GM12878 (cell line): ENCODE measurements around the gene DCST1. TPM values are rescaled to one million over a fixed set of nuclear protein-coding genes. Genes with fewer than 3 reads are reported as not detected.

ENCODE experiments used
- CHD1 ChIP-seq: IDR thresholded peaks from 2 replicates; pipeline ENCODE4 v1.6.1; 2012; ENCODE audit warnings: low read depth, low read length, improper control_type of control experiment
- SPI1 ChIP-seq: IDR thresholded peaks from 2 replicates; pipeline ENCODE4 v1.6.1; 2011; ENCODE audit warnings: low read depth, mild to moderate bottlenecking, low read length, moderate library complexity, borderline replicate concordance; ENCODE audit not compliant: insufficient read depth
- polyA plus RNA-seq, 11 experiments: library from polyadenylated mRNA; depleted of rRNA in 4 of 11; unstranded in 6 of 11; stranded (reverse) in 5 of 11; fragments of >200 nt; fragmentation: Nextera tagmentation in 4 of 11; fragmentation: Illumina TruSeq in 1 of 11; extraction: Ambion mirVana in 4 of 11; extraction: Trizol in 1 of 11; gene quantifications; 1 replicate in 1 of 11; 2 replicates in 10 of 11; pipeline versions ENCODE4 v1.2.1 to v1.2.3, GENCODE V29; 2011 to 2016; ENCODE audit warnings: inconsistent platforms in 2 of 11, missing spikeins in 2 of 11, low read depth in 1 of 11
- total RNA-seq, 4 experiments: library from RNA; depleted of rRNA in 3 of 4; stranded (reverse); fragments of >200 nt in 3 of 4; fragmentation: Illumina TruSeq in 1 of 4; extraction: Trizol in 1 of 4; gene quantifications; 2 replicates each; pipeline versions ENCODE4 v1.2.1 to v1.2.3, GENCODE V29; 2013 to 2021
- TF ChIP-seq, protein P1 (sequence below): fragments of 450-650 bp; formaldehyde crosslinking; IDR thresholded peaks from 2 replicates; pipeline ENCODE4 v1.5.0; 2022; ENCODE audit warnings: mild to moderate bottlenecking, missing genetic modification characterization
- TF ChIP-seq, protein P2 (sequence below): IDR thresholded peaks from 2 replicates; pipeline ENCODE4 v1.6.1; 2012; ENCODE audit warnings: low read depth, low read length, improper control_type of control experiment
- TF ChIP-seq, protein P3 (sequence below): IDR thresholded peaks from 2 replicates; pipeline ENCODE4 v1.6.1; 2012; ENCODE audit warnings: low read depth, low read length, improper control_type of control experiment
- TF ChIP-seq, protein P4 (sequence below): fragments of 150-350 bp; IDR thresholded peaks from 2 replicates; pipeline ENCODE4 v1.6.1; 2016; ENCODE audit warnings: low read depth, low read length

DCST1 gene
- total and polyA plus RNA-seq, 10 of the 15 experiments (the other 5 are each of a cell fraction or from before 2014, with no cell fraction given): not detected

DNA sequence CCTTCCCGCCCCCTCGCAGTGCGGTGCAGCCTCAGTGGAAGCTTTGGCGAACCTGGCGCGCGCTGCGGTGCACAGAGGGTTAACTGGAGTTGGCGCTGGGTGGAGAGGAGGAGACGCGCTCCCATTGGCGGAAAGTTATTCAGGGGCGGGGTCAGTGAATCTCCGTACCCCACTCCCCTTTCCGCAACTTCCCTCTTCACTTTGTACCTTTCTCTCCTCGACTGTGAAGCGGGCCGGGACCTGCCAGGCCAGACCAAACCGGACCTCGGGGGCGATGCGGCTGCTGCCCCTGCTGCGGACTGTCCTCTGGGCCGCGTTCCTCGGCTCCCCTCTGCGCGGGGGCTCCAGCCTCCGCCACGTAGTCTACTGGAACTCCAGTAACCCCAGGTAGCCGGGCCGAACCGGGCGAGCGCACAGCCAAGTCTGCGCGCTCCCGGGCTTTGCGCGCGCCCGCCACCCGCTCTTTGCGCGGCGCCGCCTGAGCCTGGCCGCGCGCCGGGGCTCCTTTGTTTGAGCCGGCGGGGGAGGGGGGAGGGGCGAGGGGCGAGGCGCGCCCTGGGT, 30.0 kb downstream of the DCST1 start, which contains the start of gene EFNA4 (continued):
- TF ChIP-seq, protein P1, sequence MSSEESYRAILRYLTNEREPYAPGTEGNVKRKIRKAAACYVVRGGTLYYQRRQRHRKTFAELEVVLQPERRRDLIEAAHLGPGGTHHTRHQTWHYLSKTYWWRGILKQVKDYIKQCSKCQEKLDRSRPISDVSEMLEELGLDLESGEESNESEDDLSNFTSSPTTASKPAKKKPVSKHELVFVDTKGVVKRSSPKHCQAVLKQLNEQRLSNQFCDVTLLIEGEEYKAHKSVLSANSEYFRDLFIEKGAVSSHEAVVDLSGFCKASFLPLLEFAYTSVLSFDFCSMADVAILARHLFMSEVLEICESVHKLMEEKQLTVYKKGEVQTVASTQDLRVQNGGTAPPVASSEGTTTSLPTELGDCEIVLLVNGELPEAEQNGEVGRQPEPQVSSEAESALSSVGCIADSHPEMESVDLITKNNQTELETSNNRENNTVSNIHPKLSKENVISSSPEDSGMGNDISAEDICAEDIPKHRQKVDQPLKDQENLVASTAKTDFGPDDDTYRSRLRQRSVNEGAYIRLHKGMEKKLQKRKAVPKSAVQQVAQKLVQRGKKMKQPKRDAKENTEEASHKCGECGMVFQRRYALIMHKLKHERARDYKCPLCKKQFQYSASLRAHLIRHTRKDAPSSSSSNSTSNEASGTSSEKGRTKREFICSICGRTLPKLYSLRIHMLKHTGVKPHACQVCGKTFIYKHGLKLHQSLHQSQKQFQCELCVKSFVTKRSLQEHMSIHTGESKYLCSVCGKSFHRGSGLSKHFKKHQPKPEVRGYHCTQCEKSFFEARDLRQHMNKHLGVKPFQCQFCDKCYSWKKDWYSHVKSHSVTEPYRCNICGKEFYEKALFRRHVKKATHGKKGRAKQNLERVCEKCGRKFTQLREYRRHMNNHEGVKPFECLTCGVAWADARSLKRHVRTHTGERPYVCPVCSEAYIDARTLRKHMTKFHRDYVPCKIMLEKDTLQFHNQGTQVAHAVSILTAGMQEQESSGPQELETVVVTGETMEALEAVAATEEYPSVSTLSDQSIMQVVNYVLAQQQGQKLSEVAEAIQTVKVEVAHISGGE (CRISPR knock-in tag): no peak
- no peak for TF ChIP-seq CHD1
- TF ChIP-seq, protein P2, sequence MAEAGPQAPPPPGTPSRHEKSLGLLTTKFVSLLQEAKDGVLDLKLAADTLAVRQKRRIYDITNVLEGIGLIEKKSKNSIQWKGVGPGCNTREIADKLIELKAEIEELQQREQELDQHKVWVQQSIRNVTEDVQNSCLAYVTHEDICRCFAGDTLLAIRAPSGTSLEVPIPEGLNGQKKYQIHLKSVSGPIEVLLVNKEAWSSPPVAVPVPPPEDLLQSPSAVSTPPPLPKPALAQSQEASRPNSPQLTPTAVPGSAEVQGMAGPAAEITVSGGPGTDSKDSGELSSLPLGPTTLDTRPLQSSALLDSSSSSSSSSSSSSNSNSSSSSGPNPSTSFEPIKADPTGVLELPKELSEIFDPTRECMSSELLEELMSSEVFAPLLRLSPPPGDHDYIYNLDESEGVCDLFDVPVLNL: no peak
- no peak for TF ChIP-seq SPI1
- TF ChIP-seq, protein P3, sequence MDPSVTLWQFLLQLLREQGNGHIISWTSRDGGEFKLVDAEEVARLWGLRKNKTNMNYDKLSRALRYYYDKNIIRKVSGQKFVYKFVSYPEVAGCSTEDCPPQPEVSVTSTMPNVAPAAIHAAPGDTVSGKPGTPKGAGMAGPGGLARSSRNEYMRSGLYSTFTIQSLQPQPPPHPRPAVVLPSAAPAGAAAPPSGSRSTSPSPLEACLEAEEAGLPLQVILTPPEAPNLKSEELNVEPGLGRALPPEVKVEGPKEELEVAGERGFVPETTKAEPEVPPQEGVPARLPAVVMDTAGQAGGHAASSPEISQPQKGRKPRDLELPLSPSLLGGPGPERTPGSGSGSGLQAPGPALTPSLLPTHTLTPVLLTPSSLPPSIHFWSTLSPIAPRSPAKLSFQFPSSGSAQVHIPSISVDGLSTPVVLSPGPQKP: no peak
- TF ChIP-seq, protein P4, sequence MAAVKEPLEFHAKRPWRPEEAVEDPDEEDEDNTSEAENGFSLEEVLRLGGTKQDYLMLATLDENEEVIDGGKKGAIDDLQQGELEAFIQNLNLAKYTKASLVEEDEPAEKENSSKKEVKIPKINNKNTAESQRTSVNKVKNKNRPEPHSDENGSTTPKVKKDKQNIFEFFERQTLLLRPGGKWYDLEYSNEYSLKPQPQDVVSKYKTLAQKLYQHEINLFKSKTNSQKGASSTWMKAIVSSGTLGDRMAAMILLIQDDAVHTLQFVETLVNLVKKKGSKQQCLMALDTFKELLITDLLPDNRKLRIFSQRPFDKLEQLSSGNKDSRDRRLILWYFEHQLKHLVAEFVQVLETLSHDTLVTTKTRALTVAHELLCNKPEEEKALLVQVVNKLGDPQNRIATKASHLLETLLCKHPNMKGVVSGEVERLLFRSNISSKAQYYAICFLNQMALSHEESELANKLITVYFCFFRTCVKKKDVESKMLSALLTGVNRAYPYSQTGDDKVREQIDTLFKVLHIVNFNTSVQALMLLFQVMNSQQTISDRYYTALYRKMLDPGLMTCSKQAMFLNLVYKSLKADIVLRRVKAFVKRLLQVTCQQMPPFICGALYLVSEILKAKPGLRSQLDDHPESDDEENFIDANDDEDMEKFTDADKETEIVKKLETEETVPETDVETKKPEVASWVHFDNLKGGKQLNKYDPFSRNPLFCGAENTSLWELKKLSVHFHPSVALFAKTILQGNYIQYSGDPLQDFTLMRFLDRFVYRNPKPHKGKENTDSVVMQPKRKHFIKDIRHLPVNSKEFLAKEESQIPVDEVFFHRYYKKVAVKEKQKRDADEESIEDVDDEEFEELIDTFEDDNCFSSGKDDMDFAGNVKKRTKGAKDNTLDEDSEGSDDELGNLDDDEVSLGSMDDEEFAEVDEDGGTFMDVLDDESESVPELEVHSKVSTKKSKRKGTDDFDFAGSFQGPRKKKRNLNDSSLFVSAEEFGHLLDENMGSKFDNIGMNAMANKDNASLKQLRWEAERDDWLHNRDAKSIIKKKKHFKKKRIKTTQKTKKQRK: no peak
- TF ChIP-seq, all 136 proteins: peak for 19
